NCI-H2107 treated with DMSO at 0.1 percent for 48 hours (cell line): Measurements from ENCODE around the gene PAQR8.

ENCODE experiments used
- DNase-seq: peaks from one replicate; lab custom pipeline; 2025; ENCODE audit not compliant: unreplicated experiment; lab: John Stamatoyannopoulos, UW

PAQR8 gene

DNA sequence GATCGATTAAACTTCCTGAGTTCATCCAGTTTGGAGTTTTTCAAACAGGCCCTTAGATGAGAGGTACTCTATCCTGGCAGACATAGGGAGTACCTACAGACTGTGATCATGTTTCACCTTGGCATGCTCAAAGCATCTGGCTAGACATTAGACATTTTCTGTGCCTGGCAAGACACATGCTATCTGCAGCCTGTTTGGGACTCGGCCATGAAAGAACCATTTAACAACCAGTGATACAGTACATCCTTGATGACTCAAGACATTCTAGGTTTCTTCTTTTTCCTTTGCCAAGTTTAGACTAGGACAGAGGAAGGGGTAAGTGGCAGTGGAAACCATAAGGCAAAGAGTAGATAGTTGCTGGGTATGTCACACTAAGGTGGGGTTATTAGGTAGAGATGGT, 15.4 kb upstream of the PAQR8 start:
- DNase-seq = no peak

DNA sequence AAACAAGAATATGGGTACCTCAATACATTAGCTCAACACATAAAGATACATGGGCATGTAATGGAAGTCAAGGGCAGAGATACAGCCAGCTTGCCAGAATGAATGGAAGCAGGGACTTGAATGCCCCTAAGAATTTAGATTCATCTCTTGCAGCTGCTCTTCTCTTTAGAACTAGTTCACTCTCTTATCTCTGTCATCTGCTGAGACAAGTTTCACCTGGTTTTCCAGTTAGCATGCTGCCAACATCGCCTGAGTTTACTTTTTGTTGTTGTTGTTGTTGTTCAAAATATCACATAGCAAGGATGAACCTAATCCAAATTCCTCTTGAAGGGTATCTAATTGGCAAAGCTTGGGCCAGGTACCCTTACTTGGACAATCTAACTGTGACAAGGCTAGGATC, 14.1 kb upstream of the PAQR8 start:
- DNase-seq = no peak

DNA sequence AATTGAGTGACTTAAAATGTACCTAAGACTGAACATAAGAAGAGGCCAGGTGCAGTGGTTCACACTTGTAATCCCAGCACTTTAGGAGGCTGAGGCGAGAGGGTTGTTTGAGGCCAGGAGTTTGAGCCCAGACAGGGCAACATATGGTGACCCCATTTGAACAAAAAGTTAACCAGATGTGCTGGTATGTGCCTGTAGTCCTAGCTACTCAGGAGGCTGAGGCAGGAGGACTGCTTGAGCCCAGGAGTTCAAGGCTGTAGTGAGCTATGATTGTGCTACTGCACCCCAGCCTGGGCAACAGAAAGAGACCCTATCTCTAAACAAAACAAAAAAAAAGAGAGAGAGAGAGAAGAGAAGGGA, 10.1 kb upstream of the PAQR8 start:
- DNase-seq = no peak

DNA sequence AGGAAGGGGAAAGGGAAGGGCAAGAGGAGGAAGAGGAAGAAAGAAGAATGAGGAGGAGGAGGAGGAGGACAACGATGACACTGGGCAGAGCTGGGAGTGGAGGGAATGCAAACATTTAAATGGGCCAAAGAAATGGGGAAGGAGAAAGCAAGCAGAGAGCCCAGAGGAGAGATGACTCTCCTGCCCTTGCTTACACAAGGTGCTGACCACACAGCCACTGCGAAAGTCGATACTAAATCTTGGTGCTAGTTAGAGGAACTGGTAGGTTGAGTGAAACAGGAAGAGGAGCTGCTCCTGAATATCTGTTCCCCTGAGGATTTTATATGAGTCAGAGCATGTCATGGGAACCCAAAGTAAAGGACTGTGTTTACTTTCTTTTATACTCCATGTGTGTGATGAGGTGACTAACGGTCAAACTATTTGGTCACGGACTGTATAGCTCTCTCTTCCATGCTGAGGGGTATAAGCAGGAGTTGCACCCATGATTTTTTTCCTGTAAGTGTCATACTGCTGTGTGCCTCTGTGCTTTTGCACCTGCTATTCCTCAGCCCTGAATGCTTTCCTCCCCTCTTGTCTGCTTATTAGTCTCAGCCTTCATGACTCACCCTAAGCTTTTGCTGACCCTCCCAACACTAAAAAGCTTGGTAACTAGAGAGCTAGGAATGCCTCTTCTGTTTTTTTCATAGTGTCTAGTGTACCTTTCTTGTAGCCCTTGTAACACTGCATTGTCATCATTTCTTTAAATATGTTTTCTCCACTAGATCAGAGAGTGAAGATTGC, 9.5 kb upstream of the PAQR8 start:
- DNase-seq = peak; percentile 74

DNA sequence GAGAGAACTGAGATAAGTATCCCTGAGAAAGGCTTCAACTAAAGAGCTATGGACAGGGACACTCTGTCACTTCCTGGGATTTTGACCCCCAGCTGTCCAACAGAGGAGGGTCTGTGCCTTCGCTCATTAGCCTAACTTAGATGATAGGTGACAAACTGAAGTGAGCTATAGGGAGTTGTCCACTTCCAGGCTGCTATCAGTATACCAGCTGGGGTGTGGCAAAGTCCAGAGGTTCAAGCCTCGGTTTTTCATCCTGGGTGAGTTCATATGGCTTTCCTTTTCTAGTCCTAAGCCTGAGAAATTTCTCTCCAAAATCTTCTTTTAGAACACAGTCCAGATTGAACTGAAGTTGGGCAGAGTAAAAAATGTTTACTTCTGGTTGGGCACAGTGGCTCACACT, 5.9 kb upstream of the PAQR8 start:
- DNase-seq = no peak

DNA sequence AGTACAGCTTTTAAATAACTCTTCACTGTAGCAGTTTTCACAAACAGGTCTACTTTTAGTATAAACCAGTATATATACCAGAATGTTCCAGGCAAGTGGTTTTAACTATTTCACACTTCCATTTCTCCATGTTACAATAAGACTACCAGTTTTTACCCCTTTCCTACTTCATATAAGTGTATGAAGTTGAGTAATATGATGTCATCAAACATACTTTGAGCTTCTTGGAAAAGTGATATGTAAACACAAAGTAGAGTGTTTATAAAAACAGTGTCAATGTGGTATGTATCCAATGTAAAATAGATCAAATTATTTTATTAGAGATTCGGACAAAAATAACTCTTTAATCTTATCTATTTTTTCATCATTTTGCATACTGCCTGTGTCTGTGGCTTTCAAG, 2.5 kb upstream of the PAQR8 start:
- no peak for DNase-seq

DNA sequence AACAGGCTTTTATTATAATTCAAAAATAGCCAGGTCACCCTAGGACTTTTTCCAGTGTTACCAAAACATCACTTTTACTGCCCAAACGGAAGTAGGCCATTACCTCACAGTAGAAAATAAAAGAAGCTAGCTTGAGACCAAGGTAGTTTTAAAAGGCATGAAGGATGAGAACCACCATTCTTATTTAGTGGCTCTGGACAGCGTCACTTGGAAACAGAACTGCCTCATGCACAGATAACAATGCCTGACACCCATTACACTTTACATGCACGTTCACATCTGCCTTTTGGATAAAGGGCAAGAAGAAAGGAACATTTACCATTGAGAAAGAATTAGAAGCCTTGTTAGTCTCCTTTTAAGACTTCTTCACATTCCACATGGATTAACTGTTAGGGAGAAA, 1.9 kb upstream of the PAQR8 start:
- DNase-seq = no peak

DNA sequence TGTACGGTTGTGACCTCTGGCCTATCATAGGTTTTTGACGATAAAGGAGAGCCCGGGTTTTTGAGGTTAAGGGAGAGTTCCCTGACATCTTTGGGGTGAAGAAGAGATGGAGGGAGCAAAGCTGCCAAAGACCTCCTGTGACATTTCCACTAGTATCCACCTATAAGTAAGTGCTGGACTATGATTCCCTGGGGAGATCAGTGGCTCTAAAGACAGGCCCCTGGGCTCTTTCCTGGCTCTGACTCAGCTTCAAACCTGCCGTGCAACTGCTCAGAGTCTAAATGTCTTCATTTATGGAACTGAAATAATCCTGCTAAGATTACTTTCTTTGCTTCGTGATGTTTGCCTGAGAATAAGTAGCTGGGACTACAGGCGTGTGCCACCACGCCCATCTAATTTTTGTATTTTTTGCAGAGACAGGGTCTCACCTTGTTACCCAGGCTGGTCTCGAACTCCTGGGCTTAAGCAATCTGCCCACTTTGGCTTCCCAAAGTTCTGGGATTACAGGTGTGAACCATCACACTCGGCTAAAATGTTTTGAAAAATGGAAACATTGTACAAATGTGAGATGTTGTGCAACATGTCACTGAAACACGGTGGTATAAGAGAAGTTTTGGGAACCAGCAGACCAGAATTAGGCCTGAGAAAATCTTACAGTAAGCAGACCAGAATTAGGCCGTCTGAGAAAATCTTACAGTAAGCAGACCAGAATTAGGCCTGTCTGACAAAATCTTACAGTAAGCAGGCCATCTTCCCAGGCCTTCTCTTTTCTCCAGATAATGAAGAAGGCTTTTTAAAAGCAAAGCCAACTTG, 1.1 kb upstream of the PAQR8 start:
- no peak for DNase-seq

DNA sequence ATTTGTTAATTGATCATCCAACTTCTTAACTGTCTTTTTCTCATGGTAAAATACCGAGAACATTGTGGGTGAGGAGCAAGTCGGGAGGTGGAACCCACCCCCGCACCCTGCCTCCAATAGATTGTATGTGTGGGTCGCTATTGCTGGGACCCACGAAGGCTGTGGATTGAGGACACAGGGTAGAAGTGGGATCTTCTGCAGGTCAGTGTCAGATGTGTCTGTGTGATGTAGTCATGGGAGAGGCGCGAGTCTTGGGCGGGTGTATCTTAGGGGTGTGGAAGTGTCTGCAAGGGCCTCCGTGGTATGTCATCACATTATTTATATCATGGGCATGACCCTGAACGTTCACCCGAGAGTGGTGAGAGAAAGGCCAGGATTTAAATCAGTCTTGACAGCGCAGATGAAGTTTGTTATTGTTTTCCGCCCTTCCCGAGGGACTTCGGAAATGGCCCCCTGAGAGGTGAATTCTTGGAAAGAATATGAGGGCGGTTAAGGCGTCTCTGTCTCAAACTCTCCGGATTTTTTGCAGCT, 472 bp upstream of the PAQR8 start:
- no peak for DNase-seq

DNA sequence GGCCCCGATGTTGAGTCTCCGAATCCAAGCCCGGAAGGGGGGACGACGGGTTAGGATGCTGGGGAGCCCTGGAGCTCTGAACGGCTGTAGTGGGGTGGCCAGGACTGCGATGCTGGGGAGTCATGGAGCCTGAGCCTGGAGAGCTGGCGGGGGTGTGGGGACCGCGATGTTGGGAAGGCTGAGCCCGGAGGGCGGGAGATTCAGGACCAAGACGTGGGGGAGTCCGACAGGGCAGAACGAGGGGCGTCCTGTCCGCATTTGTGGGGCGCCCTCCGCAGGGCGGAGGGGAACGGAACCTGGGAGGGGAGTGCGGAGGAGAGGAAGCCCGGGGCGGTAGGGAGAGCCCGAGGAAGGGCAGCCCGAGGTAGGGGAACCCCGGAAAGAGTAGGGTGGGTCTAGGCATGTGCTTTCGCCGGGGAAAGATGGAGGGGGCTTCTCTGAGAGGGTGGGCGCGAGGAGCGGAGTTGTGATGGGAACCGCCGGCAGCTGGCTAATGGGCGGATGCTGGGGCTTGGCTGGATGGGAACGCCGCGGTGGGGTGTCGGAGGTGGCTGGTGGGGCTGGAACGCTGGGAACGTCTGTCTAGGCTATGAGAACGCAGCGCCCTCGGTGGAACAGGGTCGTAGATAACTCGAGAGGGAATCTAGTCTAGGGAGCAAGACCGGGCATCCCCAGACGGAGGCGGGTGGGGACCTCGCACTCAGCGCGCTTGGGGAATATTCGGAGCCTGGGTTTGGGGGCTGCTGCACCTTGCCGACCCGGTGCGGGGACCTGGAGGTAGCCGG, 684 bp downstream of the PAQR8 start:
- DNase-seq = no peak

DNA sequence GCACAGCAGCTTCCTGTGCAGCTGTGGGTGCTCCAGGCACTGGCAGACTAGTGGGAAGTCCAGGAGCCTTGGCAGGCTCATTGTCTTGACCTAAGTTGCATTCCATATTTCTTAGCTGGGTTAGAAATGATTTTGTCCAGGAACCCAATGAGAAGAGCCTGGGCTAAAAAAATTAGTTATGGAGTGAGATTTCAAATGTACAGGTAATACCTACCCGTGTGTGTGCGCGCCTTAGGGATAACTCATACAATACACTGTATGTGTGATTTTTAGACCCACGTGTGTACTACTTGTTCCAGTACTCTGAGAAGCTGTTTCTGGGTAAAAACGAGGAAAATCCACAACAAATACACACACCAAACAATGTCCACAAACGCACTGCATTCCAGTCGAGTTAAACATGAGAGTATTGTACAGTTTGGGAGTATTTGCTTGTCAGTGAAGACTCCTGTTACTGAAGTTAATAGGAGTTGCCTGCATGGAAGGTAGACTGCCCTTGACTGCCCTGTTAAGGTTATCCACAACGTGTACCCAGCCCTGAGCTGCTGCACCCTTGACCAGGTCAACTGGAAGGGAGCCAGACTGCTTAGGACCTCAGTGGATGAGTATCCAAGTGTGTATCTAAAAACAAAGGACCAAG, 1.4 kb downstream of the PAQR8 start:
- no peak for DNase-seq

DNA sequence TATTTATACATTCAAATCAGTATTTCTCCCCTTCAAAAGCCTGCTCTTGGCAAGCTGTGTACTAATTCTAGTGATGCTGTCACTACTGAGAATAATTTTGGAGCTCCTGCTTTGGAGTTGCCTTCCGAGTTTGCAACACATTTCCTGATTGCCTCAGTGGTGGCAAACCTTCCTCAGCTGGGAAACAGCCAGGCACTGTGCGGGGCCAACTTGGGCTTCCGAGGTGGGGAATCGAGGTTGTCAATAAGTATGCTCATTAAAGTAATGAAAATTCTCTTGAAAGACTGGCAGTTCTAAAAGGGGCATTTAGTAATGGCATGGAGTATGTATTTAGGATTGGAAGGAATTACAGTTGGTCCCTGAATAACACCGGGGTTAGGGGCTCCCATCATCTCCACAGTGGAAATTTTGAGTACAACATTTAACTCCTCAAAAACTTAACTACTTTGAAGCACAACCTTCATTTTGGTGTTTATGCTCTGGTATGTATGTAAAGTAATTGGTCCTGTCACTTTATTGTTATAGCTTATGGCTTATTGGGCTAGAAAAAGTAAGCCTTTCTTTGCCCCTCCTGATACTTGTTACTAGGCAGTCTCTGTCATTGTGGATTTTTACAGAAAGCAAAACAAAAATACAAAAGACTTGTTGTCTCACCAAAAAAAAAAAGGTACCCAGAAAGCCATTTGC, 2.7 kb downstream of the PAQR8 start:
- no peak for DNase-seq

DNA sequence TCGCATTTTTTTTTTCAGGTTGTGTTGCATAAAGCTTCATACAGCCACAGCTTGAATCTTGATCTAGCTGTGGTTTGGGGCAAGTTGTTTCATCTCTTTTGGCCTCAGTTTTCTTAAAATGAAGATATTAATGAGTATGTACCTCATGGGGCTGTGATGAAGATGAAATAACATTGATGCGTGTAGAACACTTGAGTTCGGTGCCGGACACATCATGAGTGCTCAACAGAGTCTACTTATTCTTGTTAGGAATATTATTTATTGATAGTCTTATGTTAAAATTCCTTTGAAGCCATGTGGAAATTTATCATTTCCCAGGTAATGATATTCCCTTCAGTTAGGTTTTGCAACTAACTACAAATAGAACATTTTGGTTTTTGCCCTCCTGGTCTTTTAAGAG, 3.4 kb downstream of the PAQR8 start:
- DNase-seq = no peak

DNA sequence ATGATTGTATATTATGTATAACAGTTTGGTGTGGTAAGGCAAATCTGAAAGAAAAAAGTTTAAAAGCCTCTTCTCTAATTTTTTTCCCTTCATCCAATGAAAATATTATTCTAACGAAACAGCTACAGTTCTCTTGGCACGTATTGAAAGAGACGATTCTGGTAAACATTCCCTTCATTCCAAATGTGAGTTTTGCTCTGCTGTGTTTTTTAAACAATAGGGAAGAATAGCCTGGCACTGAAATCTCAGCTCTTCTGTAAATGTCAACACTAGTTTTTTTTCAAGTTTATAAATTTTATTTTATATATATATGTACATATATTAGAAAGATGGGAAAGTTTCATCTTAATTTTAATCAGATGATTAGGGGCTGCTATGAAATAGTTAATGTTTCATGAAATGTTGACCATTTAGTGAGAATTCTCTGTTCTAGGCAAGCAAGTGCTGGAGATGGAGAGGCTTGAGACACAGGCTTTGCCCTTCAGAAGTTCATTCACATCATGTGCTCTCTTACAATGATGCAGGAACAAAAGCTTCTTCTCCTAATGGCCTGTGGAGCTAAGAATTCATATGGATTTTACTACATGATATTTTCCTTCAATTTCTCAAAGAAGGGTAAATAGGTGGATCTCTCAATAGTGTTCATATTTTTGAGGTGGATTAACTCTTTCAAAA, 4.1 kb downstream of the PAQR8 start:
- no peak for DNase-seq

DNA sequence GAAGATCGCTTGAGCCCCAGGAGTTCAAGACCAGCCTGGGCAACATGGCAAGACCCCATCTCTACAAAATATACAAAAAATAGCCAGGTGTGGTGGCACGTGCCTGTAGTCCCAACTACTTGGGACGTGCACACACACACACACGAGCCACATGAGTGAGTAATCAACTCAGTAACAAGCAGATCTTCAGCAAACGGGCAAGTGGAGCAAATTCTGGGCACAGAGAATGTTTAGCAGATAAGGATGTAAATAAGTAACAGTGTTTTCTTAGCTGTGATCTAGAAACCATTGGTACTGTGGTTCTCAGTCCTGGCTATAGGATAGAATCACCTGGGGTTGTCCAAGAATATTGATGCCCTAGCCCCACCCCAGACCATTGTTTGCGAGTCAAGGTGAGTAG, 6.1 kb downstream of the PAQR8 start:
- no peak for DNase-seq

DNA sequence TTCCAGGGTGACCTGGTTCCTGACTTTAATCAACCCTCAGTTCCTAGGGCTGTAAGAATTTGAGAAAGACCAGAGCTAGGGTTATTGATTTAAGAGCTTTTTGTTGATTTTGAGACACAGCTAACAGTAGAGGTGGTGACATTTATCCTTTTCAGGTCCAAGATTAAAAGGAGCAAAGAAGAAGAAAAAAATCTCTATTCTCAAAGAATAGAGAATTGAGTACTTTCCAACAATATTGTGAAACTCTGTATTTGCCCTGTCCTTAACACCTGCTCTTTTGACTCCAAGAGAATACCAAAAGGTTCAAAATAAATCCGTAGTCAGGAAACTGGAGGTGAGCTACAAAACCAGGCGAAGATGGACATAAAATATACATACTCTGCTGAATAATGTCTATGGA, 7.3 kb downstream of the PAQR8 start:
- DNase-seq = no peak

DNA sequence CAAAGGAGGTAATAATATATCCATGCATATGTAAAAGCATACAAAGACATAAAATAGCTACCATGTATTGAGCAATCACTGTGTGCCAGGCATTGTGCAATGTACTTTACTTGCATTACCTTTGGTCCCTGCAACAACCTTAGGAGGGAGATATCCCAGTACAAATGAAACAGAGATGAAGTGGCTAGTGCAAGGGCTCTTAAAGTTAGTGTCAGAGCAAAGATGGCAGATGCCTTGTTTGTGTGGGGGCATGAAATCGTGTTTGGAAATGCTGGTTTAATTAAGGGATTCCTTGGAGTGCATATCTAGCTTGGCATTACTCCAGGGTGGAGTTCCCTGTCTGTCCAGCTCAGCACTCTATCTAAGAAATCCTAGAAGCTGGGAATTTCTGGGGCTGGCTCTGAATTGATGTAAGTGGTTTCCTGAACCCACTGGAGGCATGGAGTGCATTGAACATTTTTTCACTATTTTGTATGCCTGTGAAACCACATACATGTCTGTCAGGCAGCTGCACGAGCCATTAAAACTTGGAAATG, 9.8 kb downstream of the PAQR8 start:
- no peak for DNase-seq

DNA sequence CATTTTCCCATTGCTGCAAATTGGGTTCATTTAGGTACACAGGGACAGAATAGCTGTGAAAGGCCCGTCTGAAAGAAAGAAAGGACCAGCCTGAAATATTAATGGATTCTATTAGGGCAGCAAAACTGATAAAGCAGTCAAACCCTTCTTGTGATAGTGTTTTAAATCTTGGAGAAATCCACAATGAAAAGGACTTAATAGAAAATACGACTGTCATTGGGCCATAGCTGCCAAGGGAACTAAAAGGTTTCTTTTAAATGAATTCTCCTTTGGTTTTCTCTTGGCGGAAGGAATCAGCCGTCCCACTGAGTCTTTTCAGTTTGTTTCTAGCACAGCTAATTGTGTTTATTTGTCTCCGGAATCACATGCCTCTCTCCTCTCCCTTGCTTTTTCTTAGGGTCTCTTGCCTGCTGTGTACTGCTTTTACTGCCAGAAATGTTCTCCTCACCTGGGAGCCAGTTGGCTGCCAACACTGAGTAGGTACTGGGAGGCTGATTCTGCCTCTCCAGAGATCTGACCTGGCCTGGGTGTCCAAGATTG, 11.3 kb downstream of the PAQR8 start:
- DNase-seq = no peak

DNA sequence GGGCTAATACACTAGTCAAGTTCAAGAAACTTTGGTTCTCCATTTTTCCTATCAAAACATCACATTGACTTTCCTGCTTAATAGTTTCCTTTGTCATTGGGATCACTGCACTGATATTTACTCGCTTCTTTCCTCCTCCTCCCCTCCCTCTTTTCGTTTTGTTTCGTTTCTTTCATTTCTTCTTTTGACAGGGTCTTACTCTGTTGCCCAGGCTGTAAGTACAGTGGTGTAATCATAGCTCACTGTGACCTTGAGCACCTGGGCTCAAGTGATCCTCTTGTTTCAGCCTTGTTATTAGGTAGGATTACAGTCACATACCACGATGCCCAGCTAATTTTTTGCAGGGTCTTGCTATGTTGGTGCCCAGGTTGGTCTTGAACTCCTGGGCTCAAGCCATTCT, 12.3 kb downstream of the PAQR8 start:
- DNase-seq = no peak
